IMR-90 (cell line): ENCODE measurements around the gene GNAT1.
"Not testable (repeated sequence)": the region's sequence is repeated elsewhere in the genome, so short reads cannot be mapped to it uniquely, and the experiment has no call there.

Experiments used
- BHLHE40 ChIP-seq: fragments of 150-350 bp; IDR thresholded peaks from 2 replicates; pipeline ENCODE4 v1.6.1; 2016; ENCODE audit warnings: mild to moderate bottlenecking, low read depth, low read length
- FOS ChIP-seq: fragments of 150-350 bp; IDR thresholded peaks from 2 replicates; pipeline ENCODE4 v1.6.1; 2016; ENCODE audit warnings: low read depth, low read length
- MAZ ChIP-seq: IDR thresholded peaks from 2 replicates; pipeline ENCODE4 v1.6.1; 2012; ENCODE audit warnings: low read depth, mild to moderate bottlenecking, low read length, improper control_type of control experiment, moderate library complexity, borderline replicate concordance
- POLR2A ChIP-seq: IDR thresholded peaks from 2 replicates; pipeline ENCODE4 v1.6.1; 2012; ENCODE audit warnings: mild to moderate bottlenecking, low read depth, low read length
- RAD21 ChIP-seq: IDR thresholded peaks from 2 replicates; pipeline ENCODE4 v1.6.1; 2012; ENCODE audit warnings: low read length, improper control_type of control experiment
- RFX5 ChIP-seq: IDR thresholded peaks from 2 replicates; pipeline ENCODE4 v1.8.0; 2012; ENCODE audit warnings: low read depth, mild to moderate bottlenecking, low read length, moderate library complexity
- TF ChIP-seq, protein P1 (sequence below): conservative IDR thresholded peaks from 2 replicates; pipeline ENCODE4 v1.5.1; 2012; ENCODE audit warnings: mild to moderate bottlenecking, low read depth, low read length, improper control_type of control experiment
- TF ChIP-seq, protein P2 (sequence below): fragments of 150-350 bp; IDR thresholded peaks from 2 replicates; pipeline ENCODE4 v1.6.1; 2016; ENCODE audit warnings: low read depth, mild to moderate bottlenecking, low read length, moderate library complexity, borderline replicate concordance
- TF ChIP-seq, protein P3 (sequence below): fragments of 150-350 bp; IDR thresholded peaks from 2 replicates; pipeline ENCODE4 v1.6.1; 2017; ENCODE audit warnings: mild to moderate bottlenecking, antibody characterized with exemption, low read length, low read depth

DNA sequence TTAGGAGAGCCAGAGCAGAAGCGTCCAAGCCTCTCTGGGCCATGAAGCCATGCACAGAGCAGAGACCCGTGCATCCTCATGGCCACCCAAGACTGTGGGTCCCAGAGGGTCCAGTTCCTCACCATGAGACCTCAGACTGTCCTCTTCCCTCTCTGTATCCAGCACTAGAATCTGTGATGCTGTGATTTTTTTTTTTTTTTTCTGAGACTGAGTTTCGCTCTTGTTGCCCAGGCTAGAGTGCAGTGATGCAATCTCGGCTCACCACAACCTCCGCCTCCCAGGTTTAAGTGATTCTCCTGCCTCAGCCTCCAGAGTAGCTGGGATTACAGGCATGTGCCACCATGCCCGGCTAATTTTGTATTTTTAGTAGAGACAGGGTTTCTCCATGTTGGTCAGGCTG, 53.4 kb downstream of the GNAT1 start:
- not testable (repeated sequence) for TF ChIP-seq POLR2A, RAD21, RFX5, FOS, MAZ, BHLHE40
- TF ChIP-seq, protein P1, sequence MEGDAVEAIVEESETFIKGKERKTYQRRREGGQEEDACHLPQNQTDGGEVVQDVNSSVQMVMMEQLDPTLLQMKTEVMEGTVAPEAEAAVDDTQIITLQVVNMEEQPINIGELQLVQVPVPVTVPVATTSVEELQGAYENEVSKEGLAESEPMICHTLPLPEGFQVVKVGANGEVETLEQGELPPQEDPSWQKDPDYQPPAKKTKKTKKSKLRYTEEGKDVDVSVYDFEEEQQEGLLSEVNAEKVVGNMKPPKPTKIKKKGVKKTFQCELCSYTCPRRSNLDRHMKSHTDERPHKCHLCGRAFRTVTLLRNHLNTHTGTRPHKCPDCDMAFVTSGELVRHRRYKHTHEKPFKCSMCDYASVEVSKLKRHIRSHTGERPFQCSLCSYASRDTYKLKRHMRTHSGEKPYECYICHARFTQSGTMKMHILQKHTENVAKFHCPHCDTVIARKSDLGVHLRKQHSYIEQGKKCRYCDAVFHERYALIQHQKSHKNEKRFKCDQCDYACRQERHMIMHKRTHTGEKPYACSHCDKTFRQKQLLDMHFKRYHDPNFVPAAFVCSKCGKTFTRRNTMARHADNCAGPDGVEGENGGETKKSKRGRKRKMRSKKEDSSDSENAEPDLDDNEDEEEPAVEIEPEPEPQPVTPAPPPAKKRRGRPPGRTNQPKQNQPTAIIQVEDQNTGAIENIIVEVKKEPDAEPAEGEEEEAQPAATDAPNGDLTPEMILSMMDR, result not testable (repeated sequence)
- TF ChIP-seq, protein P2, sequence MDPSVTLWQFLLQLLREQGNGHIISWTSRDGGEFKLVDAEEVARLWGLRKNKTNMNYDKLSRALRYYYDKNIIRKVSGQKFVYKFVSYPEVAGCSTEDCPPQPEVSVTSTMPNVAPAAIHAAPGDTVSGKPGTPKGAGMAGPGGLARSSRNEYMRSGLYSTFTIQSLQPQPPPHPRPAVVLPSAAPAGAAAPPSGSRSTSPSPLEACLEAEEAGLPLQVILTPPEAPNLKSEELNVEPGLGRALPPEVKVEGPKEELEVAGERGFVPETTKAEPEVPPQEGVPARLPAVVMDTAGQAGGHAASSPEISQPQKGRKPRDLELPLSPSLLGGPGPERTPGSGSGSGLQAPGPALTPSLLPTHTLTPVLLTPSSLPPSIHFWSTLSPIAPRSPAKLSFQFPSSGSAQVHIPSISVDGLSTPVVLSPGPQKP, result not testable (repeated sequence)
- TF ChIP-seq, protein P3, sequence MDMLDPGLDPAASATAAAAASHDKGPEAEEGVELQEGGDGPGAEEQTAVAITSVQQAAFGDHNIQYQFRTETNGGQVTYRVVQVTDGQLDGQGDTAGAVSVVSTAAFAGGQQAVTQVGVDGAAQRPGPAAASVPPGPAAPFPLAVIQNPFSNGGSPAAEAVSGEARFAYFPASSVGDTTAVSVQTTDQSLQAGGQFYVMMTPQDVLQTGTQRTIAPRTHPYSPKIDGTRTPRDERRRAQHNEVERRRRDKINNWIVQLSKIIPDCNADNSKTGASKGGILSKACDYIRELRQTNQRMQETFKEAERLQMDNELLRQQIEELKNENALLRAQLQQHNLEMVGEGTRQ, result not testable (repeated sequence)
